NCI-H146 (cell line): ENCODE results near the gene PRKCH.

ENCODE experiments used
- DNase-seq: peaks from one replicate; lab custom pipeline; 2025; lab: John Stamatoyannopoulos, UW

Gene PRKCH

GRCh38 chr14:61321385-61322010, at the start of gene PRKCH:
TSS of gene PRKCH (plus strand) at chr14:61321579. CDS start at chr14:61322102, 523 bp downstream.
- peak; percentile 77 for DNase-seq

GRCh38 chr14:61277232-61277631, 44.1 kb upstream of the PRKCH start:
- DNase-seq = no peak

- DNase-seq = no peak
Observed at GRCh38 chr14:61277784-61278183, 43.6 kb upstream of the PRKCH start.

- DNase-seq = no peak
Observed at GRCh38 chr14:61279082-61279481, 42.3 kb upstream of the PRKCH start.

- DNase-seq = peak; percentile 61
Observed at GRCh38 chr14:61280092-61280525, 41.3 kb upstream of the PRKCH start.

- peak; percentile 61 for DNase-seq
Observed at GRCh38 chr14:61280526-61281185, 40.7 kb upstream of the PRKCH start.

- peak; percentile 96 for DNase-seq
Observed at GRCh38 chr14:61281186-61281947, 40.0 kb upstream of the PRKCH start, which contains the start of gene TMEM30B. TSS of gene TMEM30B (minus strand) at chr14:61281338. CDS start at chr14:61281147, 191 bp downstream.

- DNase-seq = no peak
Observed at GRCh38 chr14:61281948-61282275, 39.5 kb upstream of the PRKCH start.

- DNase-seq = no peak
Observed at GRCh38 chr14:61282746-61283145, 38.6 kb upstream of the PRKCH start.

- no peak for DNase-seq
Observed at GRCh38 chr14:61284001-61284400, 37.4 kb upstream of the PRKCH start.

- no peak for DNase-seq
Observed at GRCh38 chr14:61285364-61285763, 36.0 kb upstream of the PRKCH start.

GRCh38 chr14:61287196-61287595, 34.2 kb upstream of the PRKCH start:
- DNase-seq = no peak

- no peak for DNase-seq
Observed at GRCh38 chr14:61288228-61288627, 33.2 kb upstream of the PRKCH start.

- DNase-seq = no peak
Observed at GRCh38 chr14:61288720-61289119, 32.7 kb upstream of the PRKCH start.

- no peak for DNase-seq
Observed at GRCh38 chr14:61290701-61291100, 30.7 kb upstream of the PRKCH start.

GRCh38 chr14:61296151-61296550, 25.2 kb upstream of the PRKCH start:
- DNase-seq = no peak

- DNase-seq = peak; percentile 39
Observed at GRCh38 chr14:61296719-61297502, 24.5 kb upstream of the PRKCH start.

GRCh38 chr14:61297581-61297980, 23.8 kb upstream of the PRKCH start:
- DNase-seq = no peak

- DNase-seq = no peak
Observed at GRCh38 chr14:61298824-61299223, 22.6 kb upstream of the PRKCH start.

GRCh38 chr14:61300209-61300608, 21.2 kb upstream of the PRKCH start:
- peak; percentile 13 for DNase-seq

GRCh38 chr14:61300754-61301153, 20.6 kb upstream of the PRKCH start:
- peak; percentile 61 for DNase-seq

- no peak for DNase-seq
Observed at GRCh38 chr14:61304688-61305087, 16.7 kb upstream of the PRKCH start.
